ENCODE results near the gene LEF1.

LEF1 gene

GRCh38 chr4:108045687-108046024 is 123.1 kb downstream of the LEF1 start:
- no peak for DNase-seq (ENCODE audit: low read depth)
- no peak for TF ChIP-seq CTCF (IDR thresholded peaks at IDR 0.05; ENCODE audit: control insufficient read depth, insufficient read depth, low read depth, low read length, missing control alignments)
- H3K4me3 ChIP-seq (ENCODE audit: control insufficient read depth, low read depth, low read length): no peak overlapping the region

GRCh38 chr4:108044951-108045686 is 123.6 kb downstream of the LEF1 start:
- no peak overlapping the region for H3K4me3 ChIP-seq (ENCODE audit: control insufficient read depth, low read depth, low read length)
- TF ChIP-seq CTCF (IDR thresholded peaks at IDR 0.05; ENCODE audit: control insufficient read depth, insufficient read depth, low read depth, low read length, missing control alignments): no peak
- DNase-seq (ENCODE audit: low read depth): no peak

GRCh38 chr4:108043526-108043925 is 125.2 kb downstream of the LEF1 start:
- H3K4me3 ChIP-seq (ENCODE audit: control insufficient read depth, low read depth, low read length): no peak overlapping the region
- TF ChIP-seq CTCF (IDR thresholded peaks at IDR 0.05; ENCODE audit: control insufficient read depth, insufficient read depth, low read depth, low read length, missing control alignments): no peak
- DNase-seq (ENCODE audit: low read depth): no peak

GRCh38 chr4:108042927-108043326 is 125.8 kb downstream of the LEF1 start:
- no peak for DNase-seq (ENCODE audit: low read depth)
- H3K4me3 ChIP-seq (ENCODE audit: control insufficient read depth, low read depth, low read length): no peak overlapping the region
- no peak for TF ChIP-seq CTCF (IDR thresholded peaks at IDR 0.05; ENCODE audit: control insufficient read depth, insufficient read depth, low read depth, low read length, missing control alignments)

- H3K4me3 ChIP-seq (ENCODE audit: control insufficient read depth, low read depth, low read length): no peak overlapping the region
- no peak for TF ChIP-seq CTCF (IDR thresholded peaks at IDR 0.05; ENCODE audit: control insufficient read depth, insufficient read depth, low read depth, low read length, missing control alignments)
- DNase-seq (ENCODE audit: low read depth): no peak
Measured at GRCh38 chr4:108037884-108038283, 130.8 kb downstream of the LEF1 start.

GRCh38 chr4:108036213-108036612 is 132.5 kb downstream of the LEF1 start:
- no peak overlapping the region for H3K4me3 ChIP-seq (ENCODE audit: control insufficient read depth, low read depth, low read length)
- DNase-seq (ENCODE audit: low read depth): no peak
- no peak for TF ChIP-seq CTCF (IDR thresholded peaks at IDR 0.05; ENCODE audit: control insufficient read depth, insufficient read depth, low read depth, low read length, missing control alignments)
